HEK293 (cell line): ENCODE data around the gene EIF4A3.
A peak's percentile ranks its signal among the peaks of the same experiment; 100 is the strongest.

Experiments used
- CTCF ChIA-PET: fragments of 350-600 bp; formaldehyde crosslinking; extraction: SDS; loops from one replicate; lab custom pipeline; 2021; ENCODE audit warnings: antibody characterized with exemption; lab: Yijun Ruan, JAX
- POLR2A ChIA-PET: fragments of 300-600 bp; formaldehyde crosslinking; extraction: SDS; loops from one replicate; lab custom pipeline; 2020; ENCODE audit warnings: antibody characterized with exemption, inconsistent platforms; lab: Yijun Ruan, JAX
- H3K27ac ChIP-seq: fragments of 200-500 bp; sonication (Bioruptor generic); 2 replicates; pipeline ENCODE4 v1.5.1; 2014; ENCODE audit warnings: low read depth, low read length, control low read depth, inconsistent platforms; ENCODE audit errors: extremely low read depth
- H3K36me3 ChIP-seq, 2 experiments: fragments of 200-500 bp in 1 of 2; sonication (Bioruptor generic) in 1 of 2; 1 replicate in 1 of 2; 2 replicates in 1 of 2; pipeline ENCODE4 v1.5.1; 2014 to 2017; ENCODE audit warnings: inconsistent platforms in 2 of 2, low read length in 2 of 2; ENCODE audit not compliant: control insufficient read depth in 2 of 2, insufficient read depth in 1 of 2
- H3K4me1 ChIP-seq: fragments of 200-500 bp; sonication (Bioruptor generic); 2 replicates; pipeline ENCODE4 v1.5.1; 2014; ENCODE audit warnings: mild to moderate bottlenecking, low read length, inconsistent platforms; ENCODE audit not compliant: control insufficient read depth, insufficient read depth
- H3K4me3 ChIP-seq: 2 replicates; pipeline ENCODE4 v1.5.1; 2011; ENCODE audit warnings: low read depth, mild to moderate bottlenecking, control low read depth, low read length, moderate library complexity
- H3K9me3 ChIP-seq: fragments of 200-500 bp; sonication (Bioruptor generic); 2 replicates; pipeline ENCODE4 v1.5.1; 2014; ENCODE audit warnings: low read depth, low read length, inconsistent platforms; ENCODE audit not compliant: control insufficient read depth, insufficient read depth
- AEBP2 ChIP-seq: fragments of 450-650 bp; formaldehyde crosslinking; IDR thresholded peaks from 2 replicates; pipeline ENCODE4 v1.5.1; 2016; ENCODE audit warnings: missing biosample characterization, missing genetic modification characterization, borderline replicate concordance
- BCL11A ChIP-seq: fragments of 450-650 bp; formaldehyde crosslinking; IDR thresholded peaks from 2 replicates; pipeline ENCODE4 v1.5.1; 2016; ENCODE audit warnings: low read depth, missing biosample characterization, missing genetic modification characterization
- EGR2 ChIP-seq: fragments of 450-650 bp; formaldehyde crosslinking; IDR thresholded peaks from 2 replicates; pipeline ENCODE4 v1.5.1; 2016; ENCODE audit warnings: low read depth, missing biosample characterization, missing genetic modification characterization
- SCRT1 ChIP-seq: fragments of 450-650 bp; formaldehyde crosslinking; IDR thresholded peaks from 2 replicates; pipeline ENCODE4 v1.5.1; 2016; ENCODE audit warnings: missing biosample characterization, missing genetic modification characterization, borderline replicate concordance
- ZBTB10 ChIP-seq: fragments of 450-650 bp; formaldehyde crosslinking; IDR thresholded peaks from 2 replicates; pipeline ENCODE4 v1.5.1; 2016; ENCODE audit warnings: missing biosample characterization, missing genetic modification characterization
- ZBTB7A ChIP-seq: fragments of 450-650 bp; formaldehyde crosslinking; IDR thresholded peaks from 2 replicates; pipeline ENCODE4 v1.5.1; 2016; ENCODE audit warnings: low read depth, missing biosample characterization, missing genetic modification characterization
- ZBTB8A ChIP-seq: fragments of 450-650 bp; formaldehyde crosslinking; IDR thresholded peaks from 2 replicates; pipeline ENCODE4 v1.5.1; 2016; ENCODE audit warnings: missing biosample characterization, missing genetic modification characterization
- ZEB2 ChIP-seq: fragments of 450-650 bp; formaldehyde crosslinking; IDR thresholded peaks from 2 replicates; pipeline ENCODE4 v1.5.1; 2016; ENCODE audit warnings: missing biosample characterization, missing genetic modification characterization
- ZFHX2 ChIP-seq: fragments of 450-650 bp; formaldehyde crosslinking; conservative IDR thresholded peaks from 2 replicates; pipeline ENCODE4 v1.5.1; 2016; ENCODE audit warnings: missing biosample characterization, missing genetic modification characterization
- ZNF155 ChIP-seq: fragments of 450-650 bp; formaldehyde crosslinking; IDR thresholded peaks from 2 replicates; pipeline ENCODE4 v1.5.1; 2016; ENCODE audit warnings: missing biosample characterization, missing genetic modification characterization
- ZNF157 ChIP-seq: fragments of 450-650 bp; formaldehyde crosslinking; IDR thresholded peaks from 2 replicates; pipeline ENCODE4 v1.5.1; 2016; ENCODE audit warnings: missing biosample characterization, missing genetic modification characterization
- ZNF19 ChIP-seq: fragments of 450-650 bp; formaldehyde crosslinking; IDR thresholded peaks from 2 replicates; pipeline ENCODE4; 2016; ENCODE audit warnings: missing biosample characterization, missing genetic modification characterization, low read depth
- ZNF354C ChIP-seq: fragments of 450-650 bp; formaldehyde crosslinking; IDR thresholded peaks from 2 replicates; pipeline ENCODE4 v1.5.1; 2016; ENCODE audit warnings: missing biosample characterization, missing genetic modification characterization, low read depth, borderline replicate concordance
- ZNF362 ChIP-seq: fragments of 450-650 bp; formaldehyde crosslinking; IDR thresholded peaks from 2 replicates; pipeline ENCODE4 v1.5.1; 2016; ENCODE audit warnings: missing biosample characterization, missing genetic modification characterization
- ZNF449 ChIP-seq: fragments of 450-650 bp; formaldehyde crosslinking; IDR thresholded peaks from 2 replicates; pipeline ENCODE4 v1.5.1; 2017; ENCODE audit warnings: missing biosample characterization, mild to moderate bottlenecking, missing genetic modification characterization, moderate library complexity
- ZNF549 ChIP-seq: fragments of 450-650 bp; IDR thresholded peaks from 2 replicates; pipeline ENCODE4 v1.5.1; 2018; ENCODE audit warnings: missing biosample characterization, missing genetic modification characterization, mild to moderate bottlenecking, inconsistent platforms, moderate library complexity
- ZNF555 ChIP-seq: fragments of 450-650 bp; formaldehyde crosslinking; conservative IDR thresholded peaks from 2 replicates; pipeline ENCODE4 v1.5.1; 2017; ENCODE audit warnings: missing biosample characterization, mild to moderate bottlenecking, missing genetic modification characterization, inconsistent platforms
- ZNF621 ChIP-seq: fragments of 450-650 bp; formaldehyde crosslinking; IDR thresholded peaks from 2 replicates; pipeline ENCODE4 v1.5.1; 2017; ENCODE audit warnings: missing biosample characterization, missing genetic modification characterization
- ZNF623 ChIP-seq: fragments of 450-650 bp; formaldehyde crosslinking; IDR thresholded peaks from 2 replicates; pipeline ENCODE4 v1.5.1; 2016; ENCODE audit warnings: missing biosample characterization, missing genetic modification characterization
- ZNF692 ChIP-seq: fragments of 450-650 bp; formaldehyde crosslinking; IDR thresholded peaks from 2 replicates; pipeline ENCODE4 v1.5.1; 2016; ENCODE audit warnings: missing biosample characterization, missing genetic modification characterization
- ZSCAN4 ChIP-seq: fragments of 450-650 bp; formaldehyde crosslinking; IDR thresholded peaks from 2 replicates; pipeline ENCODE4 v1.5.1; 2017; ENCODE audit warnings: missing biosample characterization, missing genetic modification characterization

Gene EIF4A3

GRCh38 chr17:80183581-80184422, 36.9 kb upstream of the EIF4A3 start (continued):
- peak; percentile 83 for TF ChIP-seq ZEB2 (tag by site-specific recombination)
- no peak for TF ChIP-seq ZNF623
- TF ChIP-seq SCRT1 (tag by site-specific recombination) = no peak
- no peak for TF ChIP-seq ZNF354C (tag by site-specific recombination)
- TF ChIP-seq EGR2 (tag by site-specific recombination) = peak; percentile 92
- no peak for TF ChIP-seq AEBP2 (tag by site-specific recombination)
- peak; percentile 82 for TF ChIP-seq ZFHX2 (tag by site-specific recombination)

GRCh38 chr17:80182845-80183223, 35.9 kb upstream of the EIF4A3 start:
- Histone ChIP-seq H3K4me1 (no peaks in the 10 kb centered on the region), H3K4me3 (no peak overlapping the region), H3K27ac (no peak overlapping the region), H3K9me3 (no peaks in the 10 kb centered on the region)
- CTCF ChIA-PET = interaction anchor here (0.5 kb wide), 1 partner anchor 717 kb away, joined by 3 read pairs; no protein-coding TSS in a partner anchor
- TF ChIP-seq ZNF362 = no peak
- TF ChIP-seq, all 188 proteins: peak for 0
- POLR2A ChIA-PET = no interaction called here
- no peaks in the 10 kb centered on the region for H3K36me3 ChIP-seq

GRCh38 chr17:80182118-80182844, 35.4 kb upstream of the EIF4A3 start:
- Histone ChIP-seq H3K27ac (no peak overlapping the region), H3K4me1 (no peaks in the 10 kb centered on the region), H3K9me3 (no peaks in the 10 kb centered on the region), H3K36me3 (no peaks in the 10 kb centered on the region), H3K4me3 (no peak overlapping the region)
- CTCF ChIA-PET = interaction anchor here (0.5 to 0.9 kb wide), 3 partner anchors 11 to 718 kb away, joined by 3 to 4 read pairs (median 3); no protein-coding TSS in a partner anchor
- POLR2A ChIA-PET = interaction anchor here (0.6 kb wide), 1 partner anchor 36 kb away, joined by 3 read pairs; no protein-coding TSS in a partner anchor
- no peak for TF ChIP-seq ZBTB8A (tag by site-specific recombination)
- no peak for TF ChIP-seq ZBTB7A (tag by site-specific recombination)
- TF ChIP-seq ZSCAN4 (tag by site-specific recombination) = no peak
- no peak for TF ChIP-seq ZBTB10 (tag by site-specific recombination)
- TF ChIP-seq ZNF449 (tag by site-specific recombination) = no peak
- no peak for TF ChIP-seq BCL11A
- TF ChIP-seq ZNF19 (tag by site-specific recombination) = no peak
- TF ChIP-seq ZNF621 = no peak
- TF ChIP-seq ZNF549 (tag by site-specific recombination) = no peak
- no peak for TF ChIP-seq ZNF555 (tag by site-specific recombination)
- TF ChIP-seq ZNF157 (tag by site-specific recombination) = no peak
- TF ChIP-seq ZNF692 = no peak
- TF ChIP-seq ZNF155 (tag by site-specific recombination) = no peak
